Upper lobe of left lung (tissue), 6 donors: Measurements from ENCODE around the gene FAM216A. TPM values are rescaled to one million over a fixed set of nuclear protein-coding genes. Genes with fewer than 3 reads are reported as not detected.
"Not testable (repeated sequence)": the region's sequence is repeated elsewhere in the genome, so short reads cannot be mapped to it uniquely, and the experiment has no call there.

Source experiments
- ATAC-seq, 2 donors: fragments of 200-7000 bp; cut with Tn5 transposase; one replicate each; pipeline ENCODE4 v1.9.1; 2022; ENCODE audit warnings: mild to moderate bottlenecking in 2 of 2, moderate library complexity in 2 of 2; ENCODE audit not compliant: low FRiP score in 2 of 2
- DNase-seq, 2 donors: peaks; one replicate each; pipeline ENCODE4 v3.0.0-alpha.2; 2019 to 2020
- H3K27ac ChIP-seq, 4 donors: fragments of 200-600 bp; sonication (generic); one replicate each; pipeline ENCODE4 v1.5.1; 2016 to 2019
- H3K27me3 ChIP-seq, 4 donors: fragments of 200-600 bp; sonication (generic); one replicate each; pipeline ENCODE4 v1.5.1; 2017 to 2019
- H3K36me3 ChIP-seq, 4 donors: fragments of 200-600 bp; sonication (generic); one replicate each; pipeline ENCODE4 v1.5.1; 2016 to 2019
- H3K4me1 ChIP-seq, 4 donors: fragments of 200-600 bp; sonication (generic); one replicate each; pipeline ENCODE4 v1.5.1; 2018 to 2019
- H3K4me3 ChIP-seq, 4 donors: fragments of 200-600 bp; sonication (generic); one replicate each; pipeline ENCODE4 v1.5.1; 2017 to 2019; ENCODE audit warnings: mild to moderate bottlenecking in 2 of 4, moderate library complexity in 1 of 4
- H3K9me3 ChIP-seq, 4 donors: fragments of 200-600 bp; sonication (generic); one replicate each; pipeline ENCODE4 v1.5.1; 2018 to 2019
- CTCF ChIP-seq, 6 experiments: fragments of 450-650 bp in 4 of 6; fragments of 200-600 bp in 2 of 6; sonication (generic) in 2 of 6; IDR thresholded peaks; one replicate each; pipeline ENCODE4 v1.5.1; 2016 to 2019; ENCODE audit warnings: antibody characterized with exemption in 6 of 6
- EP300 ChIP-seq, 4 donors: sonication (generic); formaldehyde crosslinking; IDR thresholded peaks; one replicate each; pipeline ENCODE4 v1.5.1; 2017; ENCODE audit warnings: antibody characterized with exemption in 4 of 4, control low read depth in 2 of 4
- POLR2A ChIP-seq, 4 donors: fragments of 450-650 bp; IDR thresholded peaks; one replicate each; pipeline ENCODE4 v1.5.1; 2016 to 2017; ENCODE audit warnings: antibody characterized with exemption in 4 of 4, mild to moderate bottlenecking in 2 of 4
- POLR2AphosphoS5 ChIP-seq, 2 donors: sonication (generic); formaldehyde crosslinking; IDR thresholded peaks; one replicate each; pipeline ENCODE4 v1.5.1; 2017; ENCODE audit warnings: antibody characterized with exemption in 2 of 2
- WGBS, 2 donors: methylation state at CpG; one replicate each; pipeline ENCODE4 v1.1.5; 2017 to 2018; 5-methylcytosine and 5-hydroxymethylcytosine counted together
- total RNA-seq, 6 donors: library from RNA; depleted of rRNA in 4 of 6; stranded (reverse); fragments of >200 nt in 4 of 6; gene quantifications; one replicate each; pipeline versions ENCODE4 v1.1.0 to v1.2.1, GENCODE V29; 2016 to 2021
- donor health status: DM: no; HTN: no; CAD: no; lungs with moderate emphysema.
- donor health status: DM: no; HTN: yes; CAD: no; lungs with severe emphysema.

The FAM216A gene
- total RNA-seq, 6 donors from 2014 or later, result 3.1 to 6.1 (median 3.2) TPM

GRCh38 chr12:110426406-110426805 lies 42.2 kb upstream of the FAM216A start:
- ATAC-seq (no peak), DNase-seq (no peak)
- TF ChIP-seq POLR2A (IDR thresholded peaks at IDR 0.05) (no peak), CTCF (IDR thresholded peaks at IDR 0.05) (no peak), EP300 (IDR thresholded peaks at IDR 0.05) (no peak), POLR2AphosphoS5 (IDR thresholded peaks at IDR 0.05) (no peak)
- Histone ChIP-seq H3K36me3 (no peaks in the 10 kb centered on the region), H3K4me1 (peaks cover 0 to 5% (median 0%) of the 10 kb centered on the region in 4 donors), H3K27me3 (no peaks in the 10 kb centered on the region), H3K4me3 (no peak overlapping the region), H3K9me3 (no peaks in the 10 kb centered on the region), H3K27ac (no peak overlapping the region)
- 36 to 47% methylated on average over 3 of the region's 3 CpGs for WGBS, 2 donors

GRCh38 chr12:110429676-110430075 lies 39.0 kb upstream of the FAM216A start:
- not testable (repeated sequence) for H3K4me3 ChIP-seq, ATAC-seq, H3K27me3 ChIP-seq, H3K27ac ChIP-seq, H3K4me1 ChIP-seq, H3K9me3 ChIP-seq
- WGBS, 2 donors, result 88 to 95% methylated on average over 12 to 15 of the region's 15 CpGs
- peaks cover 2 to 10% (median 7%) of the 10 kb centered on the region in 4 donors for H3K36me3 ChIP-seq
- peak in 1 of 2 donors; percentile 71 for DNase-seq

- no peaks in the 10 kb centered on the region for H3K9me3 ChIP-seq
- ATAC-seq, result no peak
- 81 to 87% methylated on average over 11 to 12 of the region's 12 CpGs for WGBS, 2 donors
Observed at GRCh38 chr12:110431957-110432587, 36.6 kb upstream of the FAM216A start.

GRCh38 chr12:110436231-110436630 lies 32.4 kb upstream of the FAM216A start:
- H3K9me3 ChIP-seq, result no peaks in the 10 kb centered on the region
- H3K36me3 ChIP-seq, result peaks cover 25 to 76% (median 65%) of the 10 kb centered on the region in 4 donors
- ATAC-seq (no peak), DNase-seq (no peak)
- H3K27me3 ChIP-seq, result no peaks in the 10 kb centered on the region
- WGBS, 2 donors, result 51 to 57% methylated on average over 2 of the region's 2 CpGs
- no peak overlapping the region for H3K27ac ChIP-seq
- H3K4me3 ChIP-seq, result no peak overlapping the region
- peaks cover 0 to under 1% (median 0%) of the 10 kb centered on the region in 4 donors for H3K4me1 ChIP-seq
- TF ChIP-seq CTCF (IDR thresholded peaks at IDR 0.05) (no peak), POLR2A (IDR thresholded peaks at IDR 0.05) (no peak), EP300 (IDR thresholded peaks at IDR 0.05) (no peak), POLR2AphosphoS5 (IDR thresholded peaks at IDR 0.05) (no peak)

More at GRCh38 chr12:110431957-110432587, 36.6 kb upstream of the FAM216A start:
- H3K27ac ChIP-seq, result peak overlapping the region in 2 of 4 donors; percentile 11 to 78
- TF ChIP-seq CTCF (IDR thresholded peaks at IDR 0.05) (no peak), POLR2AphosphoS5 (IDR thresholded peaks at IDR 0.05) (no peak), POLR2A (IDR thresholded peaks at IDR 0.05) (no peak), EP300 (IDR thresholded peaks at IDR 0.05) (no peak)
- peaks cover 0 to 5% (median 0%) of the 10 kb centered on the region in 4 donors for H3K4me1 ChIP-seq
- H3K4me3 ChIP-seq, result peak overlapping the region in 3 of 4 donors; percentile 44 to 57 (median 57)
- peaks cover 14 to 34% (median 29%) of the 10 kb centered on the region in 4 donors for H3K36me3 ChIP-seq
- no peaks in the 10 kb centered on the region for H3K27me3 ChIP-seq
- DNase-seq, result peak in 1 of 2 donors; percentile 60

GRCh38 chr12:110444455-110444854 lies 24.2 kb upstream of the FAM216A start:
- no peak overlapping the region for H3K4me3 ChIP-seq
- no peak overlapping the region for H3K27ac ChIP-seq
- WGBS, 2 donors, result 91 to 100% methylated on average over 3 of the region's 3 CpGs

More at GRCh38 chr12:110444455-110444854, 24.2 kb upstream of the FAM216A start:
- Histone ChIP-seq H3K4me1 (peaks cover 24 to 36% (median 24%) of the 10 kb centered on the region in 4 donors), H3K9me3 (no peaks in the 10 kb centered on the region), H3K36me3 (peaks cover 19 to 69% (median 47%) of the 10 kb centered on the region in 4 donors), H3K27me3 (no peaks in the 10 kb centered on the region)
- TF ChIP-seq POLR2AphosphoS5 (IDR thresholded peaks at IDR 0.05) (no peak), CTCF (IDR thresholded peaks at IDR 0.05) (no peak), EP300 (IDR thresholded peaks at IDR 0.05) (no peak), POLR2A (IDR thresholded peaks at IDR 0.05) (no peak)
- no peak for ATAC-seq
- no peak for DNase-seq
